Brain microvascular endothelial cell (primary cell): ENCODE results near the gene FAM222A.

ENCODE experiments used
- DNase-seq: peaks from one replicate; pipeline ENCODE4 v3.0.0-alpha.2; 2020
- H3K27ac ChIP-seq: fragments of 250-450 bp; sonication (Bioruptor Pico); 2 replicates; pipeline ENCODE4 v1.5.1; 2020; ENCODE audit warnings: mild to moderate bottlenecking, moderate library complexity
- H3K27me3 ChIP-seq: fragments of 250-450 bp; sonication (Bioruptor Pico); replicated peaks from 2 replicates; pipeline ENCODE4 v1.5.1; 2020; ENCODE audit warnings: mild to moderate bottlenecking
- H3K36me3 ChIP-seq: fragments of 250-450 bp; sonication (Bioruptor Pico); replicated peaks from 2 replicates; pipeline ENCODE4 v1.5.1; 2020; ENCODE audit warnings: mild to moderate bottlenecking
- H3K4me3 ChIP-seq: 2 replicates; pipeline ENCODE4 v1.5.1; 2011; ENCODE audit warnings: low read depth, mild to moderate bottlenecking, control low read depth, low read length, moderate library complexity
- CTCF ChIP-seq: IDR thresholded peaks from 2 replicates; pipeline ENCODE4 v1.5.1; 2011; ENCODE audit warnings: low read depth, mild to moderate bottlenecking, moderate library complexity, low read length, control low read depth, inconsistent platforms; ENCODE audit errors: missing control alignments
- in situ Hi-C: cut with HindIII; loops from 2 replicates; pipeline ENCODE4 v1.10.0; 2017; ENCODE audit warnings: low sequenced_read_pairs, low pct_ligation_motif_present

Gene FAM222A

GRCh38 chr12:109698820-109699219 is 14.8 kb upstream of the FAM222A start:
- in situ Hi-C loops = no loop called here

GRCh38 chr12:109701064-109701463 is 12.6 kb upstream of the FAM222A start:
- in situ Hi-C loops = no loop called here
- Histone ChIP-seq H3K36me3 (no peaks in the 10 kb centered on the region), H3K27me3 (no peaks in the 10 kb centered on the region), H3K4me3 (no peak overlapping the region), H3K27ac (no peak overlapping the region)
- TF ChIP-seq CTCF = no peak
- DNase-seq = no peak

More at GRCh38 chr12:109698820-109699219, 14.8 kb upstream of the FAM222A start:
- H3K27ac ChIP-seq = no peak overlapping the region
- DNase-seq = no peak
- H3K4me3 ChIP-seq = no peak overlapping the region
- H3K27me3 ChIP-seq = no peaks in the 10 kb centered on the region
- TF ChIP-seq CTCF = no peak
- no peaks in the 10 kb centered on the region for H3K36me3 ChIP-seq

GRCh38 chr12:109702111-109702841 is 11.3 kb upstream of the FAM222A start:
- Histone ChIP-seq H3K27me3 (no peaks in the 10 kb centered on the region), H3K4me3 (no peak overlapping the region), H3K27ac (no peak overlapping the region), H3K36me3 (no peaks in the 10 kb centered on the region)
- in situ Hi-C loops = no loop called here
- no peak for DNase-seq
- no peak for TF ChIP-seq CTCF

- H3K36me3 ChIP-seq = no peaks in the 10 kb centered on the region
- TF ChIP-seq CTCF = no peak
- in situ Hi-C loops = no loop called here
- no peak overlapping the region for H3K27ac ChIP-seq
- H3K27me3 ChIP-seq = no peaks in the 10 kb centered on the region
- no peak for DNase-seq
- no peak overlapping the region for H3K4me3 ChIP-seq
Observed at GRCh38 chr12:109703684-109704083, 9.9 kb upstream of the FAM222A start.

GRCh38 chr12:109704371-109705098 is 9.1 kb upstream of the FAM222A start:
- Histone ChIP-seq H3K27me3 (no peaks in the 10 kb centered on the region), H3K36me3 (no peaks in the 10 kb centered on the region), H3K27ac (no peak overlapping the region), H3K4me3 (no peak overlapping the region)
- in situ Hi-C loops = no loop called here
- DNase-seq = no peak
- no peak for TF ChIP-seq CTCF

GRCh38 chr12:109705291-109705690 is 8.3 kb upstream of the FAM222A start:
- DNase-seq = no peak
- no peaks in the 10 kb centered on the region for H3K27me3 ChIP-seq
- no peak for TF ChIP-seq CTCF
- no peak overlapping the region for H3K4me3 ChIP-seq
- no peaks in the 10 kb centered on the region for H3K36me3 ChIP-seq
- in situ Hi-C loops = no loop called here
- no peak overlapping the region for H3K27ac ChIP-seq
